ENCODE results near the gene RAB39A. TPM values are rescaled to one million over a fixed set of nuclear protein-coding genes. Genes with fewer than 3 reads are reported as not detected.

The RAB39A gene
- total RNA-seq, 1 donor from 2014 or later, result 2.9 TPM

- no peak for DNase-seq (ENCODE audit: low spot score, unreplicated experiment)
Measured at GRCh38 chr11:107991868-107992414, 63.7 kb downstream of the RAB39A start.

DNA sequence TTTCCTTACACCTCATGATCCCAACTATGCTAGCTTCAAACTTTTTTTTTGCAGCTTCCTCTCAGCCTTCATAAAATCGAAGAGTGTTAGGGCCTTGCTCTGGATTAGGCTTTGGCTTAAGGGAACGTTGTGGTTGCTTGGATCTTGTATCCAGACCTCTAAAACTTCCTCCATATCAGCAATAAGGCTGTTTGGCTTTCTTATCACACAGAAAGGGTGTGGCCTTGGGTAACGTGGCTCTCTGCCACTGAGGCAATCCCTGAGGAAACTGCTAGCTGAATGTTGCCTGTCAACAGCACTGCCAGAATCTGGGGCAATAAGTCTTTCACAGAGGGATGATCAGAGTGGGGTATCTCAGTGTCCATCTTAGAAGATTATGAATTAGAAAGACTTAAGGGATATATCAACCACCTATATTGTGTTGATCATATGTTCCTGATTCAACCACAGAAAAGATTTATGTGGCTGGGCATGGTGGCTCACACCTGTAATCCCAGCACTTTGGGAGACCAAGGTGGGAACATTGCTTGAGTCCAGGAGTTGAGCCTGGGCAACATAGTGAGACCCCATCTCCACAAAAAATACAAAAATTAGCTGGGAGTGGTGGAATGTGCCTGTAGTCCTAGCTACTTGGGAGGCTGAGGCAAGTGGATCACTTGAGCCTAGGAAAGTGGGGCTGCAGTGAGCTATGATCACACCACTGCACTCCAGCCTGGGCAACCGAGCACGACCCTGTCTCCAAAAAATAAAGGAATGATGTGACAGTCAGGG lies 67.9 kb downstream of the RAB39A start:
- no peak for DNase-seq (ENCODE audit: low spot score, unreplicated experiment)
- no peaks in the 10 kb centered on the region for H3K36me3 Mint-ChIP-seq (ENCODE audit: insufficient read depth)
- H3K4me3 Mint-ChIP-seq (ENCODE audit: low read depth), result no peak overlapping the region
- H3K4me1 Mint-ChIP-seq (ENCODE audit: low read depth), result no peaks in the 10 kb centered on the region
- H3K27me3 Mint-ChIP-seq, result no peaks in the 10 kb centered on the region
- peak overlapping the region; percentile 54 for H3K27ac Mint-ChIP-seq
- TF ChIP-seq CTCF (IDR thresholded peaks at IDR 0.05; ENCODE audit: unreplicated experiment), result no peak
- H3K9me3 Mint-ChIP-seq (ENCODE audit: low read depth), result no peaks in the 10 kb centered on the region

More at GRCh38 chr11:107991868-107992414, 63.7 kb downstream of the RAB39A start:
- Mint-ChIP-seq H3K4me3 (ENCODE audit: low read depth) (no peak overlapping the region), H3K36me3 (ENCODE audit: insufficient read depth) (no peaks in the 10 kb centered on the region), H3K27ac (no peak overlapping the region), H3K27me3 (no peaks in the 10 kb centered on the region), H3K9me3 (ENCODE audit: low read depth) (no peaks in the 10 kb centered on the region), H3K4me1 (ENCODE audit: low read depth) (no peaks in the 10 kb centered on the region)
- no peak for TF ChIP-seq CTCF (IDR thresholded peaks at IDR 0.05; ENCODE audit: unreplicated experiment)

- H3K27me3 Mint-ChIP-seq, result peaks cover 4% of the 10 kb centered on the region
- no peak overlapping the region for H3K27ac Mint-ChIP-seq
- H3K4me1 Mint-ChIP-seq (ENCODE audit: low read depth), result no peaks in the 10 kb centered on the region
- H3K36me3 Mint-ChIP-seq (ENCODE audit: insufficient read depth), result no peaks in the 10 kb centered on the region
- DNase-seq (ENCODE audit: low spot score, unreplicated experiment), result no peak
- H3K9me3 Mint-ChIP-seq (ENCODE audit: low read depth), result no peaks in the 10 kb centered on the region
- TF ChIP-seq CTCF (IDR thresholded peaks at IDR 0.05; ENCODE audit: unreplicated experiment), result no peak
- no peak overlapping the region for H3K4me3 Mint-ChIP-seq (ENCODE audit: low read depth)
Measured at GRCh38 chr11:107998761-107999160, 70.5 kb downstream of the RAB39A start.

DNA sequence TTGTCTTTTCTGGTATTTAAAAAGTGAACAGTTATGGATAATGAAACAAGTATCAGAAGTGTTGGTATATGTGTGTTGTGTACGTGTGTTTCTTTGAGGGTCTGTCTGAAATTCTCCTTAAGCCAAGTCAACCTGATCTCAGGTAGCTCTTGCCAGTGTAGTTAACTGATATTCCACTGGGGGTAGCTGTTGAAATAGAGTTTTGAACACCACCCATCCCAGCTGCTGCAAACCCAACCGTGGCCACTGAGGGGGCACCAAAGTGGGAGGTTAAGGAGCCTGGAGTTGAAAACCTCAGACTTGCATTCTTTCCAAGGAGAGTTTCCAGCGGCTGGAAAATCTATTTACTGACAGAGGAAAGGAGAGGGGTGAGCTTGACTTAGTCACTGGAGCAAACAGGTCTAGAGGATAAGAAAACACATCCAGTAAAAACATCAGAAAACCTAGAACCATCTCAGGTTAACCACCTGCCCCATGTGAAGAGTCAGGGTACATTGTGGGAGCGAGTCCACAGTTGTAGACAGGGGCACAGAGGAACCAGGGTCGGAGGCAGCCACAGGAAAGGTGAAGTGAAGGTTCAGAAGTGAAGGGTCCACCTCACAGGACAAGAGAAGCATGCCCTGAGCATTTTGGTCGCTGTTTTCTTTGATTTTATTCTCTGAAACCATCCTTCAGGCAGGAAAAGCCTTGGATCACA lies 71.7 kb downstream of the RAB39A start:
- no peaks in the 10 kb centered on the region for H3K4me1 Mint-ChIP-seq (ENCODE audit: low read depth)
- no peaks in the 10 kb centered on the region for H3K9me3 Mint-ChIP-seq (ENCODE audit: low read depth)
- H3K4me3 Mint-ChIP-seq (ENCODE audit: low read depth), result no peak overlapping the region
- DNase-seq (ENCODE audit: low spot score, unreplicated experiment), result peak; percentile 30
- H3K27me3 Mint-ChIP-seq, result peaks cover 4% of the 10 kb centered on the region
- H3K27ac Mint-ChIP-seq, result peak overlapping the region; percentile 65
- TF ChIP-seq CTCF (IDR thresholded peaks at IDR 0.05; ENCODE audit: unreplicated experiment), result peak; percentile 57
- no peaks in the 10 kb centered on the region for H3K36me3 Mint-ChIP-seq (ENCODE audit: insufficient read depth)

GRCh38 chr11:108002476-108002875 lies 74.2 kb downstream of the RAB39A start:
- peaks cover 4% of the 10 kb centered on the region for H3K27me3 Mint-ChIP-seq
- no peaks in the 10 kb centered on the region for H3K9me3 Mint-ChIP-seq (ENCODE audit: low read depth)
- H3K4me1 Mint-ChIP-seq (ENCODE audit: low read depth), result no peaks in the 10 kb centered on the region
- H3K4me3 Mint-ChIP-seq (ENCODE audit: low read depth), result no peak overlapping the region
- no peaks in the 10 kb centered on the region for H3K36me3 Mint-ChIP-seq (ENCODE audit: insufficient read depth)
- DNase-seq (ENCODE audit: low spot score, unreplicated experiment), result no peak
- no peak for TF ChIP-seq CTCF (IDR thresholded peaks at IDR 0.05; ENCODE audit: unreplicated experiment)
- no peak overlapping the region for H3K27ac Mint-ChIP-seq
